Adrenal gland (tissue), 5 donors: ENCODE results near the gene SIAH3.

ENCODE experiments used
- POLR2A ChIP-seq, 2 donors: fragments of 450-650 bp; IDR thresholded peaks; one replicate each; pipeline ENCODE4 v1.6.1; 2017; ENCODE audit warnings: antibody characterized with exemption in 2 of 2, mild to moderate bottlenecking in 2 of 2, moderate library complexity in 1 of 2
- TF ChIP-seq, protein P1 (sequence below), 6 experiments: fragments of 450-650 bp in 4 of 6; fragments of 200-600 bp in 2 of 6; sonication (generic) in 1 of 6; IDR thresholded peaks; 1 replicate in 5 of 6; 2 replicates in 1 of 6; pipeline versions ENCODE4 v1.5.1 to v1.8.0; 2016 to 2021; ENCODE audit warnings: antibody characterized with exemption in 6 of 6, mild to moderate bottlenecking in 2 of 6, moderate library complexity in 1 of 6
- donor health status: DM: no; HTN: no; CAD: no.

DNA sequence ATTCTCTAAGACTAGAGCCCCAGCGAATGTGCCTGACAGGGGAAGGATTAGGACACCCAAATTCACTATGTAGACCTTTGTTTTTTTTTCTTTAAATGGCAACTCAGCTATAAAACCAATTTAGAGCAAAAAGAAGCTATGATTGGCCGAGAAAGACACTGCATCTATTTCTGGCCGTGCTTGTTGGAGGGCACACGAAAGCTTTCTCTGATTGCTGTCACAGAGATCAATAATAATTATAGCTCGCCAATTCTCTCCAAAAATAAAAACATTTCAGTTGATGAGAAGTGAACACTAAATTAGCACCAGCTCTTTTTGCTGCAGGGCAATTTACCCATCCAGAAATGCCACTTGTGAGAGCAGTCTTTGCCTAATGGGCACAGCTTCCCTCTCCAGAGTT lies 118.2 kb downstream of the SIAH3 start:
- TF ChIP-seq, protein P1, sequence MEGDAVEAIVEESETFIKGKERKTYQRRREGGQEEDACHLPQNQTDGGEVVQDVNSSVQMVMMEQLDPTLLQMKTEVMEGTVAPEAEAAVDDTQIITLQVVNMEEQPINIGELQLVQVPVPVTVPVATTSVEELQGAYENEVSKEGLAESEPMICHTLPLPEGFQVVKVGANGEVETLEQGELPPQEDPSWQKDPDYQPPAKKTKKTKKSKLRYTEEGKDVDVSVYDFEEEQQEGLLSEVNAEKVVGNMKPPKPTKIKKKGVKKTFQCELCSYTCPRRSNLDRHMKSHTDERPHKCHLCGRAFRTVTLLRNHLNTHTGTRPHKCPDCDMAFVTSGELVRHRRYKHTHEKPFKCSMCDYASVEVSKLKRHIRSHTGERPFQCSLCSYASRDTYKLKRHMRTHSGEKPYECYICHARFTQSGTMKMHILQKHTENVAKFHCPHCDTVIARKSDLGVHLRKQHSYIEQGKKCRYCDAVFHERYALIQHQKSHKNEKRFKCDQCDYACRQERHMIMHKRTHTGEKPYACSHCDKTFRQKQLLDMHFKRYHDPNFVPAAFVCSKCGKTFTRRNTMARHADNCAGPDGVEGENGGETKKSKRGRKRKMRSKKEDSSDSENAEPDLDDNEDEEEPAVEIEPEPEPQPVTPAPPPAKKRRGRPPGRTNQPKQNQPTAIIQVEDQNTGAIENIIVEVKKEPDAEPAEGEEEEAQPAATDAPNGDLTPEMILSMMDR (IDR thresholded peaks at IDR 0.05): no peak
- TF ChIP-seq POLR2A (IDR thresholded peaks at IDR 0.05): no peak
